ENCODE results near the gene NBPF12.
A peak's percentile ranks its signal among the peaks of the same experiment; 100 is the strongest.
"Not testable (repeated sequence)": the region's sequence is repeated elsewhere in the genome, so short reads cannot be mapped to it uniquely, and the experiment has no call there.

Gene NBPF12

DNA sequence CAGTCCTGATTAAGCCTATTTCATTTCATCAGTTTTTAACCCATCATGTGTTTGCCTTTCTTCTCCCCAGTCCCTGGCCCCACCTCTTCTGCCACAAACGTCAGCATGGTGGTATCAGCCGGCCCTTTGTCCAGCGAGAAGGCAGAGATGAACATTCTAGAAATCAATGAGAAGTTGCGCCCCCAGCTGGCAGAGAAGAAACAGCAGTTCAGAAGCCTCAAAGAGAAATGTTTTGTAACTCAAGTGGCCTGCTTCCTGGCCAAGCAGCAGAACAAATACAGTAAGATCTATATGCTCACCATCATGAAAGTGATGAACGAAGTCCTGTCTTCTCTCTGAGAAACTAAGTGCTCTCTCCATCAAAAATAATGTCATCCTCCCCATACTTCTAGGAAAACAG is 34.6 kb downstream of the NBPF12 start:
- not testable (repeated sequence) for DNase-seq (ENCODE audit: insufficient read length); FAIRE-seq

DNA sequence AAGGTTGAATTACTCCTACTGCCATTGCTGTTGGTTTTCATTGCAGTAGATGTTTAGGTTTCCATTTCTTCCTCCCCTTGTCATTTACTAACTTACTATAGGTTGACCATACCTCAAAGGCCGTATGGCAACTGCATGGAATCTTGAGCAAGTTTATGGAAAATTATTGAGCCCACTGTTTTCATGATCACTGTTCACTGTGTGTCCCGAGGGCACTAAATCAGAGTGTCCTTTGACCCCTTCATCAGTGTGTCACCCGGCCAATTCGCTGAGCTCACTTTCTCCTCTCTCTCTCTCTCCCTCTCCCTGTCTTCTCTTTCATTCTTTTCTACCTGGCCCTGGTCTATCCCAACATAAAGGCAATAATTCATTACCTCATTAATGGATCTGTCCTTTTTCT is 47.7 kb downstream of the NBPF12 start:
- DNase-seq (ENCODE audit: insufficient read length); FAIRE-seq: not testable (repeated sequence)

DNA sequence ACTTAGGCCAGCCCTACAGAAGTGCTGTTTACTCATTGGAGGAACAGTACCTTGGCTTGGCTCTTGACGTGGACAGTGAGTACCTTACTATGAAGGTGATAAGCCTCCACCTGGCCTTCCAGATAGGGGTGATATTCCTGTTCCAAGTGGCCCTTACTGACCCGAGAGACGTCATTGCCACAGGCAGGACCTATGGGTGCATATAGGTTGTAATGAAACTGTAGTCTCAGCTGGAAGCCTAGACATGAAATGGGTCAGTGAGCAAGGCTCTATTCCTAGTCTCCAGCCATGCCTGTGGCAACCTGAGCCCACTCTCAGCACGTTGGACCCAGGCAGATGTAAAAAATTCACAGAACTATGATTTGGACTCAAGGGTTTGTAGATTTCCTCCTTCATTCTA is 48.3 kb downstream of the NBPF12 start:
- DNase-seq (ENCODE audit: insufficient read length); FAIRE-seq: not testable (repeated sequence)

DNA sequence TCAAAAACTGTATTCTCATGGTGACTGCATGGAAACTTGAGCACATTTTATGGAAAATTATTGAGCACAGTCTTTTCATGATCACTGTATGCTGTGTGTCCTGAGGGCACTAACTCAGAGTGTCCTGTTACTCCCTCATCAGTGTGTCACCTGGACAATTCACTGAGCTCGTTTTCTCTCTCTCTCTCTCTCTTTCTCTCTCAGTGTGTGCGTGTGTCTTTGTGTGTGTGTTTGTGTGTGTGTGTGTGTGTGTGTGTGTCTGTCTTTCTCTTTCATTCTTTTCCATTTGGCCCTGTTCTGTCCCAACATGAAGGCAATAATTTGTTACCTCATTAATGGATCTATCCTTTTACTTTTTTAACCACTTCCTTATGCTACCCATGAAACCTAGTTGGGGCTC is 49.4 kb downstream of the NBPF12 start:
- FAIRE-seq; DNase-seq (ENCODE audit: insufficient read length): not testable (repeated sequence)

DNA sequence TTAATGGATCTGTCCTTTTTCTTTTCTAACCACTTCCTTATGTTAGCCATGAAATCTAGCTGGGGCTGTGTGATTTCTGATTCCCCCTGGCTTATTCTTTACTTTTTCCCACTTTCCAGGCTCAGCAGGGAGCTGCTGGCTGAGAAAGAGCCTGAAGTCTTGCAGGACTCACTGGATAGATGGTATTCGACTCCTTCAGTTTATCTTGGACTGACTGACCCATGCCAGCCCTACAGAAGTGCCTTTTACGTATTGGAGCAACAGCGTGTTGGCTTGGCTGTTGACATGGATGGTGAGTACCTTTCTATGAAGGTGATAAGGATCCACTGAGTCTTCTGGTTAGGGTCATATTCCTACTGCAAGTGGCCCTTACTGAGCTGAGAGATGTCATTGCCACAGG is 51.3 kb downstream of the NBPF12 start:
- not testable (repeated sequence) for FAIRE-seq; DNase-seq (ENCODE audit: insufficient read length)

DNA sequence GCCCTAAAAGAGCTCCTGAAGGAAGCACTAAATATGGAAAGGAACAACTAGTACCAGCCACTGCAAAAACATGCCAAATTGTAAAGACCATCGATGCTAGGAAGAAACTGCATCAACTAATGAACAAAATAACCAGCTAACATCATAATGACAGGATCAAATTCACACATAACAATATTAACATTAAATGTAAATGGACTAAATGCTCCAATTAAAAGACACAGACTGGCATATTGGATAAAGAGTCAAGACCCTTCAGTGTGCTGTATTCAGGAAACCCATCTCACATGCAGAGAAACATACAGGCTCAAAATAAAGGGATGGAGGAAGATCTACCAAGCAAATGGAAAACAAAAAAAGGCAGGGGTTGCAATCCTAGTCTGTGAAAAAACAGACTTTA is 70.4 kb downstream of the NBPF12 start:
- FAIRE-seq; DNase-seq (ENCODE audit: insufficient read length): not testable (repeated sequence)

DNA sequence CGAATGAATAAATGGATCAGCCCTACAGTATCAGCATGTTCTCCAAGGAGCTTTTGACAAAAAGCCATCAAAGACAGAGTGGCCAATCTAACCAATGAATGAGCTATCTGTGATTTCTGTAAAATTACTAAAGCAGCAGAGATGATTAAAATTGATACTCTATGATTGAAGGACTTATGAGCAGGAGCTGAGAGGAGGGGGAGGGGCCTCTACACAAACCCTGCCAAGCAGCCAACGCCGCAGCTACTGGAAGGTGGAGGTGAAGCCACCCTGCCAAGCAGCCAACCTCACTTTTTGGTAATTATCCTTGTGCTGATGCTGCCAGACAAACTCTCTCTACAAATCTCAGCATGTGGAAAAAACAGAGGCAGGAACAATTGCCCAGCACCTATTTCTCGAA is 88.9 kb downstream of the NBPF12 start:
- DNase-seq (ENCODE audit: insufficient read length); FAIRE-seq: not testable (repeated sequence)

DNA sequence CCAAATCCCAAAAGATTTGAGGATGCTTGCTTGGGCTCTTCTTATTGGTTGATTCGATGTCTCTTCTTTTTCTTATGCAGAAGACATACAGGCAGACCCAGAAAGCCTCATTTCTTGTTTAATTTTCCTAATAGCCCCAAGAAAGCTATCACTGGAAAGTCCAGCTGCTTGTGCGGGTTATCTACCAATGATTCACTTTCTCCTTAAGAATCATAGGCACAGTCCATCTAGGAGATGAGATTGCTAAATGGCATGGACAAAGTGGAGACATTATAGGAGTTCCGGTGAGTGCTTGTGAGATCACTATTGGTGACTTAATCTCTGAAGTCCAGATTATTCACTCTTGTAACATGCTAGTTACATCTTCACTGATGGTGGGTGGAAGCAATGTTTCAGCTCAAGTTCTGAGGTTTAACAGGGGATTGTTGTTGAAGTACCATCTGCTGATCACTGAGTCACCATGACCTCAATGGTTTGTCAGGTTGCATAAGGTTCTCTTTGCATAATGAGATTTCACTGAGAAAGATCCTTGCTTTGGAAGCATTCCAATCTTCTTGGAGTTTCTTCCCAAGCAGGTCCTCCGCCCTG is 92.0 kb downstream of the NBPF12 start:
- peak; percentile 5 for FAIRE-seq
- DNase-seq (ENCODE audit: insufficient read length) = not testable (repeated sequence)

DNA sequence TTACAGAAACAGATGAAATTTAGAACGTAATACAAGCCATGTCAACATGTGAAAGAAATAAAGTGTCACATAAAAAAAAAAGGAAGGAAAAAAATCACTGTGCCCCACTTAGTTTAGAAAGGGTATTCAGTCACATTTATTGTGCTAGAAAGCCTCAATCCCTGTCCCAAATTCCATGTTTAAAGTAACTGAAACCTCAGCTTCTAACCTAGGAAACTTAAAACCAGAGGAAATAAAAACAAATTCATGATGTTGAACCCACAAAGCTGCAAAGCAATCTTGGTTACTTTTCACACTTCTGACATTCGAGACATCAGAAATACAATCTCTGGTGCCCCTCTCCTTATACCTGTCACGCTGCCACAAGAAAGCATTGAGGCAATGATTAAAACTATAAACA is 101.8 kb downstream of the NBPF12 start:
- no peak for FAIRE-seq
- no peak for DNase-seq (ENCODE audit: insufficient read length)
- TF ChIP-seq POLR2A (IDR thresholded peaks at IDR 0.05; ENCODE audit: low read depth, low read length) = no peak

DNA sequence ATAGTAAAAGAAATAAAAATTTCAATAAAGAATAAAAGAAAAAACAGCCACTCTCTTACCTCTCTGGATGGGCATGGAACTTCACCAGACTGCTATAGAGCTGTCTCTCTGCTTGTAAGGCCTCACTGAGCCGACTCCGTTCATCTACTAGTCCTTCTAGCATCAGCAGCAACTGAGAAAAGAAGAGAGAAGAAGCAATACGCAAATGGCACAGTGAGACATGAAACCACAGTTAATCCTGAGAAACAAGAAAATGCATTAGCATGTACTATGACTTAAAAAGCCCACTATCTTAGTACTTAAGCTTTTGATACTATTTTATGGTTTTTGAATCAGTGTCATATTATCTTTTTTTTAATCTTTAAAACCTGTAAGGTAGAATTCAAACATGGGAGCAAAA is 104.8 kb downstream of the NBPF12 start:
- not testable (repeated sequence) for DNase-seq (ENCODE audit: insufficient read length); FAIRE-seq

DNA sequence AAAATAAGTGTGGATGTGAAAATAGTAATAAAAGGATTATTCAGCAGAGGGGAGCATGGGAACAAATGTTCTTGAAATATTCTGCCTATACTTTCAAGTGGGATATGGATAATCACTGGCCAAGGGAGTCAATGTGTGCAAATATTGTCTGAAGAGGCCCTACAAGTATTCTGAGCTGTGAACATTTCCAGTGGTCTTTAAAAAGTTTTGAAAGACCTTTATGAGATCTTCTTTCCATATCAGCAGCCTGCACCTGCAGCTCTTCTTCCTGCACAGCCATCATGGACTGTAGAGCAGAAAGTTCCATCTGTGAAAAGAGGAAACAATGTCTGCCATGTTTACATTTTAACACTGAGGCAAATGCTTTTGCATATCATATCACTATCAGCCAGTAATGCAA is 106.4 kb downstream of the NBPF12 start:
- peak; percentile 30 for FAIRE-seq
- DNase-seq (ENCODE audit: insufficient read length) = not testable (repeated sequence)

All from GM12892 (cell line).